Endothelial cell of hepatic sinusoid (primary cell): ENCODE results near the gene ATP11B.
"Not testable (repeated sequence)": the region's sequence is repeated elsewhere in the genome, so short reads cannot be mapped to it uniquely, and the experiment has no call there.

Experiments
- in situ Hi-C: cut with HindIII; loops from 2 replicates; pipeline ENCODE4 v1.10.0; 2017; ENCODE audit warnings: low sequenced_read_pairs

The ATP11B gene

DNA sequence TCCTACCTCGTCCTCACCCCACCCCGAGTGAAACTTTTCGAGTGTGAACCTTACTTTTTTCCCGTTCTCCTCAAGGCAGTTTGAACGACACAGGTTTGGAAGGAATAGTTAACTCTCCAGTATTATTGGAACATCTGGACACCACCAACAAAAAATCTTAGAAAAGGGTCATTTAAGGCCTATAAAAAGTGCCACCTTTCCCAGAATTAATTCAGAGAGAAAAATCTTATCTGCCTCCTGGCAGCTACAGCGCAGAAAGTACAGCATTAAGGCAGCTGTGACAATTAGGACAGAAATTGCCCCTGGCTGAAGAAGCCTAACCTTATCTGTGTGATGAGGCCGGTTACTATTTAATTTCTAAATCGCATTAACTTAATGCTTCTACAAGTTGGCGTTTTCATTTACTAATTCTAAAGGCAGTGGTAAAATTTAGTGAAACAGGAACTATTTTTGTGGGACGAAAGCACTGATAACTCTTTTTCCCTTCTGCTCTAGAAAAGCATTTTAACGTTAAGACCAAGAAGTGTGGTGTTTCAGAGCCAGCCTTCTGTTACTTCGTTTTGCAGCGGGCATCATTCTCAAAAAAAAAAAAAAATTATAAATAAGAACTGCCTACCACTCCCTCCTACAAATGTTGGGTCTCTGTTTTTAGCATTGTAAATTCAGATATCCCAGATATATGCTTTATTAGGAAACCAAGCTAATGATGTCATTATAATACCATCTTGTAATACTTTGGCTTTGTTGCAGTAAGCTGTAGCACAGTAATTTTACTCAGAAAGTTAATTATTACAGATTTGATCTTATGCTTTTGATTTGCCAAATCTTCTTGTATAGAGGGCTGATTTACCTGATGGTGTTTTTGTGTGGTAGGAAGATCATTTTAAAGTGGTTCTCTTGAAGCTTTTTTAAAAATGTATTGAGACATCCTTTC, 1.4 kb downstream of the ATP11B start:
- in situ Hi-C loops, result no loop called here

DNA sequence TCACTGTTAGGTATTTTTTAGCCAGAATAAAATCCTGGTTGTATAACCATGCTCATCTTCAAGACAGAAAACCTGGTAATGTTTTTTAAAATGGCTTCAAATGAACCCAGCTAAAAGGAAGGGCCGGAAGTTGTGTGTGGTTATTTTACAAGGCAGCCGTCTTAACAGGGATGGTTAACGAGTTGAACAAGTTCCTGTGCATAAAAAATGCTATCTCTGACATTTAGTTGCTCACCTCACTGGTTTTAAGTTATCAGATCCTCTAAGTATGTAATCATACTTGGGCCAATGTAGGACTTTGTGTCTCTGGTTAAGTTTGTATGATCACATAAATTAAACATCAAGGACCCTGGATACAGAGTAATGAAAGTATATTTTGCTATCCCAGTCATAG, 2.1 kb downstream of the ATP11B start:
- in situ Hi-C loops, result no loop called here

DNA sequence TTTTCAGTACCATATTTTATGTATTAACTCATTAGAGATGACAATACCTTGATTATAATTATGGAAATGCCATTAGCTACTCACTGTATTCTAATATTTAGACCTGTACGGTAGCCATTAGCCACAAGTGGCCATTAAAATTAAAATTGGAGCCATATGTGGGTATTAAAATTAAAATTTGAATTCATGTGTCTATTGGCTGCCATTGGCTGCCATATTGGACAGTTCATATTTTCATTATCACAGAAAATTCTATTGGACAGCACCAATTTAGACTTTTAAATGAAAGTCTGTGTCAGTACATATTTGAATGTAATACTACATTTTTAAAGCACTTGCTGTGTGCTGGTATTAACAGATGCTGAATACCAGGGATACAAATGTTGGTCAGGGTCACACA, 3.0 kb downstream of the ATP11B start:
- in situ Hi-C loops, result no loop called here

DNA sequence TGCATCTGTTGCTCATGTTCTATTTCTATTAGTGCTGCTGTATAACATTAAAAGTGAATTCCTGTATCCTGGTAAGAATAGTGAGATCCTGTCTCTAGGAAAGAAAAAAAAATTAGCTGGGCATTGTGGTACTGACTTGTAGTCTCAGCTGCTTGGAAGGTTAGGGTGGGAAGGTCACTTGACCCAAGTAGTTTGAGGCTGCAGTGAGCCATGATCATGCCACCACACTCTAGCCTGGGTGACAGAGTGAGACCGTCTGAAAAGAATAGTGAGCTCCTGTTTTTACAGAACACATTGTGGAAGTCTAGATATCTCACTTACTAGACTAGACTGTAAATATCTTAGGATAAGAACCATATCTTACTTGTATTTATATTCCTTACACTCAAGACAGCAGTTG, 4.6 kb downstream of the ATP11B start:
- in situ Hi-C loops, result no loop called here

DNA sequence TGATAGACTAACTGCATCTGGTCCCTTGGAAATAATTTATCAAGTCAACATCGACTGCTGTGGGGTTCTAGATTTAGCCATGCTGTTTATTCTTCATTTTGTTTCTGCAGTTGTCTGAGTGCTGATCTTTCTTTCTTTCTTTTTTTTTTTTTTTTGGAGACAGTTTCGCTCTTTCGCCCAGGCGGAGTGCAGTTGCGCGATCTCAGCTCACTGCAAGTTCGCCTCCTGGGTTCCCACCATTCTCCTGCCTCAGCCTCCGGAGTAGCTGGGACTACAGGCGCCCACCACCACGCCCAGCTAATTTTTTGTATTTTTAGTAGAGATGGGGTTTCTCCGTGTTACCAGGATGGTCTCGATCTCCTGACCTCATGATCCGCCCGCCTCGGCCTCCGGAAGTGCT, 5.8 kb downstream of the ATP11B start:
- in situ Hi-C loops, result not testable (repeated sequence)

DNA sequence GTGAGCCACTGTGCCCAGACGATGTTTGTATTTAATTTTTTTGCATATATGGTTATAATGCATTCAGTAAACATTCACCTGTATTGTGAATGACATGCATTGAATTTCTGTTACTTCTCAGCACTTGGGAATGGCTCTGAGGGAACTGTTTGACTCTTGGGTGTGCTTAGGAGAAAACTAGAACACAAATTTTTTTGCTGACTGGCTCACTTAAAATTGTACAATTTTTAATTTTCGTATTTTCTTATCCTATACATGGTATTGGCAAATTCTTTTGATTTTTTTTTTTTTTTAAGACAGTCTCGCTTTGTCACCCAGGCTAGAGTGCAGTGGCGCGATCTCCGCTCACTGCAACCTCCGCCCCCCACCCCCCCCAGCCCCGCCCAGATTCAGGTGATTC, 7.2 kb downstream of the ATP11B start:
- in situ Hi-C loops, result no loop called here

DNA sequence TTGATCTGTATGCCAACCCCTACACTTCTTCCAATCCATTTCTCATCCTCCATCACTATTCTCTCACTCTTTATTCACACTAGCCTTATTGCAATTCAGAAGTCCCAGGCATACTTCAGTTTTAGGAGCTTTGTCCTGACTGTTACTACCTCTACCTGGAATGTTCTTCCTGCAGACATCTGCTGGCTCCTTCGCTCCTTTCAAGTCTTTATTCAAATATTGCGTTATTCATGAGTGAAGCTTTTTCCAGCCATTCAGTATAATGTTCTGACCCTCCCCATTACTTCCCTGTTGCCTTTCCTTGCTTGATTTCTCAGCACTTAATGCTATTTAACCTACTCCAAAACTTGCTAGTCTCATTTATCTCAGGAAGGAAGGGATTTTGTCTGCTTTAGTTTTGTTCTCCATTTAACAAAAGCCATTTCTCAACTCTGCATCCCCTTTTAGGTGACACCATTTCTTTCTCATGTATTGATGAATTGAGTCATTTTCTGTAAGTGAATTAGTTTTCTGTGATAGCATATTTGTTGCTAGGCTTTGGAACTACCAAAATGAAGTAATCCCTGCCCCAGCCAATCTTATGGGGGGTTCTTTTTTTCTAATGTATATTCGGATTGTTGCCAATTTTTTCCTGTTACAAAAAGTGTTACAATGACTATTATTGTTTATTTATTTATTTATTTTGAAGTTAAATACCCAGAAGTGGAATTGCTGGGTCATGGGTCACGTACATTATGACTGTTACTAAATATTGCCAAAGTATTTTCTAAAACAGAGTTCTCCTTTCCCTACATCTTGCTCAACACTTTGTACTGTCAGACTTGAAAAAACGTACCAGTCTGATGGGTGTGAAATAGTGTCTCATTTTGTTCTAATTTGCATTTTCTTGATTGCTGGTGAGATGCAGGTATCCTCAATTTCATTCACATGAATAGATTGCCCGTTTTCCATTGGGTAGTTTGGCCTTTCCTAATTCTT, 9.4 kb downstream of the ATP11B start:
- in situ Hi-C loops, result no loop called here

DNA sequence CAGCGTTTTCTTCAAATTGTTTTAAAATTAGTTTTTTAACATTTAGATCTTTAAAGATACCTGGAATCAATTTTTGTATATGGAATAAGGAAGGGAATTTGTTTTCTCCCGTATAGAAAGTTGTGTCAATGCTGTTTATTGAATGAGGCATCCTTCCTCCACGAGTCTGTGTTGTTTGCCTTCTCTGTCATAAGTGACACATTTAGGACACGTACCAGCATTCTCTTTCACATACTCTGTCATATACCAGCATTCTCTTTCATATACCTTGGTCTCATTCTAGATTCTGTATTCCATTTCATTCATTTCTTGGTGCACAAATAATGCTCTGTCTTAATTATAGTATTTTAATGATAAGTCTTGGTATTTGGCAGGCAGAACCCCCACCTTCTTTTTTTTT, 10.3 kb downstream of the ATP11B start:
- in situ Hi-C loops, result no loop called here

DNA sequence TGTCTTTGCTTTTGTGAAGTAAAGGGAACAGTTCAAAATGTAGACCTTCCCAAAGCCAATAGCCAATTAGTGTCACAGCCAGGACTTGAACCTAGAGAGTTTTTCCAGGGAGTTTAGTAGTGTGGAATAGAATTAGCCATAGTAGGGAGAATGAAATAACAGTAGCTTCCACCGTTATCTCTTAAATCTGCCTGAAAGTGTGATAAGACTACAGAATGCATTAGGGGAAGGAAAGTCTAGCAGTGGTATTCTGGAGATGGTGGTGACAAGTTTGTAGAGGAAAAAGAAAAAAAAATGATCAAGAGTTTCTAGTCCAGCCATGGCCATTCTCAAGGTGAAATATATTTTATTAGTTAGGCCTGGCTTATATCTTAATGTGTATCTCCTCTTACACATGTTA, 13.8 kb downstream of the ATP11B start:
- in situ Hi-C loops, result no loop called here

DNA sequence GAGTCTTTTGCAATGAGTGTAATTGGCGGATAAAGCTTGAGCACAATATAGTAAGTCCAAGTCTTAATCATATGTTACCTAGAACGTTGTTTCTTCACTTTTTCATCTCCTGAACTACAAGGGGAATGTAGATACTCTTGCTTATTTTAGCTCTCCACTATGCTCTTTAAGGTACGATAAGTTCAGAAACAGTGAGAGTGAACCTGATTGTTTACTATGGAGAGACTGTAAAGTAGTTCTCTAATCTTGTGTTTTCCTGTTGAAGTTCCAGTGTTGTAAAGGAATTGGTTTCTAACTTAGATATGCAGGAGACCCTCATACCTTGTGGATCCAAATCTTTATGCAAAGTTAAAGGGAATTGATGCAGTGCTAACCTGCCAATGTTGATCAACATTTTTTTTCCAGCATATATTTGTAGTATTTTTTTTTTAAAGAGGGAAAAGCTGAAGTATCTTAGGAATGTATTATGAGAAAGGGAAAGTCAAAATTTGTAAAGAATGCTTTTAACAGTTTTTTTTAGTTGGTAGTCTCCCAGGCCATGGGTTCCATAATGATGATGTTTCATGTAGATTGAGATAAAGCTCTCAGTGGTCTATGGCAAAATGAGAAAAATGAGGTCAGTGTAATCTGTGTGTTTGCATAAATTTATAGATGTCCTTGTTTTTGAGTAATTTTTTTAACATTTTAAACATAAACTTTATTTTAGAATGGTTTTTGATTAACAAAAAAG, 14.9 kb downstream of the ATP11B start:
- in situ Hi-C loops, result no loop called here

DNA sequence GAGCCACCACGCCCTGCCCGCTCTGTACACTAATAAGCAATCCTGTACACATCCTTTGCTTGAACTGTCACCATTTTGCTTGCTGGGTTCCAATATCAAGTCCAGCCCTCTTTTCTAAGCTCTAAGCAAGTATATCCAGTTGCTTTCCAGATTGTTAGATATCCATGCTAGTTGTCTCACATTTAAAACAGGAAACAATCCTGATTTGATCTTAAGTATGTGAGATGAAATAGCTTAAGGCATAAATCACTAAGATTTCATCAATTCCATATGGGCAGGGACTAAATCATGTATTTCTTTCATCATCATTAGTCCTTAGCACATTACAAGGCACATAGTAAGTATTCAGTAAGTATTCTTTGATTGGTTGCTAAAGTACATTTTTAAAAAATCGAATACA, 16.2 kb downstream of the ATP11B start:
- in situ Hi-C loops, result no loop called here

DNA sequence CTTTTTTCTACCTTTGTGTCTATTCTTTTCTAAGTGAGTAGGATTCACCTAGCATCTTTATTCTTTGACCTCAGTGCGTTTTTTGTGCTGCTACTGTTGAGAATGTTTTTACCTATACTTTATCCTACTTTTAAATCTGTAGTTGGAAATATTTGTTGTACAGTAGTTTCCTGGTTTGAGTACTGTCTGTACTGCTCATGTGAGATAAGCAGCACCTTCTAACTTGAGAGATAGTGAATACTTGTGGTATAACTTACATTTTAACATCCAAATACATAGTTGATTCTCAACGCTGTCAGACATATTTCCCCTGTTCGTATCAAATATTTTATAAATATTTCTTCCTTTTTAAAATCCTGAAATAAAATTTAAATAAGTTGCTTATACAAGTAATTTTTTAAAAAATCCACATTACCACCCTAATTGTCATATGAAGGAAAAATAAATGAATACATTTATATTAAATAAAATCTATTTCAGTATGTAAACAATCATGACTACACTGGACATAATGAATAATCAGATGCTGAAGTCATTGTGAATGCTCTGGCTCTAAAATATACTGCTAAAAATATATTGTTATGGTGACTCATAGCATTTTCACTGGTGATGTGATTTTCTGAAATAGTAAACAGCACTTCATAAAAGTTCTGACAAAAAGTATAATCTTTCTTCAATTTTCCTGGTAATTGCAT, 17.4 kb downstream of the ATP11B start:
- in situ Hi-C loops, result no loop called here

DNA sequence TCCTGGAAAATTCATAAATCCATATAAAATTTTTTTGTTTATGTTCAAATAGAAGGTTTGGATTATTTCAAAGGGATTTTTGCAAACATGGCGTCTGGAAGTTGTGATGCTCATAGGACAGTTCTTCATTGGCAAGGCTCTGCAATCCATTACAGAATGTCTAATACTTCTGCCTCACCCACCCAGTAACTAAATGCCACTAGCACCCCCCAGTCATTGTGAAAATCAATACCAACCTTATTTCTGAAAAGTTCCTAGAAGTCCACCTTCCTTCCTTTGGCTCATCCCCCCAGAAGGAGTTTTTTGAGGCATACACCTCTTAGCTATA, 17.9 kb downstream of the ATP11B start:
- in situ Hi-C loops, result no loop called here

DNA sequence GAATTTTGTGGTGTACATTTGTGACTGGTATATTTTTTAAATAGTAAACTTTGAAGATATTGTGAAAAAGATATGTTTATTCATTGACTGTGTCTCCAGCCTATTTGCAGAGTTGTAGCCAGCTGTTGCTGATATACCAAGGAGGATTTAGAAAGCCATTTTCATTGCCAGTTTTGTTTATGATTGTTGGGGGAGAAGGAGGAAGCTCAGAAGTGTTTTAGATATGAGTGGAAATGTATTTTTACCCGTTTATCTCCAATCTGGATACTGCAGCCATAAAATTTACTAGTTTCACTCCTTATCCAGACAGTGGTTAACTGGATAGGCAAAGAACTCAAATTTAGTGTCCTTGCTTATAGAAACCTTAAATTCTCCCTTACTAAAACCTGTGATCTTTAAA, 18.8 kb downstream of the ATP11B start:
- in situ Hi-C loops, result no loop called here

DNA sequence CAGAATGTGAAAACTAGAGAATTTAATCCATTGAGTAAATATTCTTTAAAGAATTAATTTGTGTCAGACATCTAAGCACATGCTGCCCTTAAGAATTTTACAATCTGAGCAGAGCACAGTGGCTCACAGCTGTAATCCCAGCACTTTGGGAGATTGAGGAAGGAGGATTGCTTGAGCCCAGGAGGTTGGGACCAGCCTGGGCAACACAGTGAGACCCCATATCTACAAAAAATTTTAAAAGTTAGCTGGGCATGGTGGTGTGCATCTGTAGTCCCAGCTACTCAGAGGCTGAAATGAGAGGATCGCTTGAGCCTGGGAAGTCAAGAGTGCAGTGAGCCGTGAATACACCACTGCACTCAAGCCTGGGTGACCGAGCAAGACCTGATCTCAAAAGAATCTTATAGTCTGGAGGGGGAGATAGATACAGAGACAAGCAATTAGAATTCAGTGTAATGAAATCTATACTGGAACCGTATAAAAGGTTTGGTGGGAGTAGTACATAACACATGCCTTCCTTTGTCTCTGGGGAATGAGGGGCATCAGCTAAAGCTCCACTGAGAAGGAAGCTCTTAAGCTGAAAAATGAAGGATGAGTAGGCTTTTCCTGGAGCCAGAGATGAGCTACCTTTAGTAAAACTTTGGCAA, 21.2 kb downstream of the ATP11B start:
- in situ Hi-C loops, result no loop called here

DNA sequence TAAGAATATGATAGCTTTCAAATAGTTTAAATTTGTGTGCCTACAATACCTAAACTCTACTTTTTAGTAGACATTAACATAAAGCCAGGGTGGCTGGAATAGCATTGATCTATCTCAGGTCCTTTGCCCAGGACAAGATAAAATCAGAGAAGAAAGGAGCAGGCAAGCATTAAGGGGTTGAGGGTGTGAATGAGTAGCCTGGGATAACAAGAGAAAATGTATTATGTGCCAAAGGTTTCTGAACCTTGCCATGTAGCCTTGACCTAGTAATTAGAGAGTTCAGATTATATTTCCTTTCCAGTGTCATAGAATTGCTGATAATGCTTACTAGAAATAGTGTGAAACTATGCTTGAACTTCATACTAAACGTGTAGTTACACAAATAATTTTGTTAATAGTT, 22.9 kb downstream of the ATP11B start:
- in situ Hi-C loops, result no loop called here

DNA sequence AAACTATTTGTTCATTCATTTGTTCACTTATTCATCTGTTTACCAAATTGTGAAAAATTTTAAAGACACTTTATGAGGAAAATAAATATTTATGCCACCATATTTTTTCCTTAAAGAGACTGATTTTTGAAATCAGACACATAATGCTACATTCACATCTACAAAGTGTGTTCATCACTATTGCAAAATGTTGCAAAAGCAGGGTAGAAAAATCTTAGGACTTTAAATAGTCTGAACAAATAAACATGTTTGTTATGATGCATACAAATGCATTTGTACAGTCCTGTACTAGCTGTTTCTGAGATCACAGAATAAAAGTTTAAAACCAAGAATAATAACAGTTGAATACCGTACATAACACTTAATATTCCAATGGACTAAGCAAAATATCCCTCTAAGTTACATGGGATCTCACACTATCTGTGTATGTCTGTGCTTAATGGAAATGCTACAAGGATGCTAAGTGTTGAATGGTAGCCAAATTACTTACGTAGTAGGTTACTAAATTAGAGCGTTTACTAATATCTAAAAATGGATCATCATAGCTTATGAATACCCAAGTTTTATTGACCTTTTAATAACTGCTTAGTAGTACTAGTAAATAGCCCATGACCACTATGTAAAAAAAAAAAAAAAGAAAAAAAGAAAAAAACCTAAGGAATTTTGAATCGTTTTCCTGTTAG, 25.1 kb downstream of the ATP11B start:
- in situ Hi-C loops, result no loop called here

DNA sequence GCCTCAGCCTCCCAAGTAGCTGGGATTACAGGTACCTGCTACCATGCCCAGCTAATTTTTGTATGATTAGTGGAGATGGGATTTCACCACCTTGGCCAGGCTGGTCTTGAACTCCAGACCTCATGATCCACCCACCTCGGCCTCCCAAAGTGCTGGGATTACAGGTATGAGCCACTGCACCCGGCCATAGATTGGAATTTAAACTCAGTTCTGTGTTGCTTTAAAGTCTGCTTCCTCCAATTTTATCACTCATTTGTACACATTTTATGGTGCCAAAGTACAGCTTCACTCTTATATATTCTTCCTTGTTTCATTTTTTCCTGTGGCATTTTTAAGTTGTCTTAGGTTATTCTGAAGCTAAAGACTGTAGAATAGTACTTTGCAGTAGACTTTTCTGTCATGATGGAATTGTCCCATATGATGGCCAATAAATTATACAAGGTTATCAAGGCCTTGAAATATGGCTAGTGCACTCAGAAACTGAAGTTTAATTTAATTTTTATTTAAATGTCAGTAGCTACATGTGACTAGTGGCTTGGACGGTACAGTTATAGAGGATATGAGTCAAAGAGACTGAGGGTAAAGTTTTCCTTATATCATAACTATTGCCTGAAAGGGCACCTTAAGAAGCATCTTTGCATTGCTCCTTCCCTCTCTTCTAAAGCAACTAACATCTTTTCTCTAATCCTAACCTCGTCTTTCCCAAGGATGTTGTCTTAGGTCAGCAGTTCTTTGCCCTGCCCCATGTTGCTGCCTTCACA, 28.1 kb downstream of the ATP11B start:
- in situ Hi-C loops, result no loop called here

DNA sequence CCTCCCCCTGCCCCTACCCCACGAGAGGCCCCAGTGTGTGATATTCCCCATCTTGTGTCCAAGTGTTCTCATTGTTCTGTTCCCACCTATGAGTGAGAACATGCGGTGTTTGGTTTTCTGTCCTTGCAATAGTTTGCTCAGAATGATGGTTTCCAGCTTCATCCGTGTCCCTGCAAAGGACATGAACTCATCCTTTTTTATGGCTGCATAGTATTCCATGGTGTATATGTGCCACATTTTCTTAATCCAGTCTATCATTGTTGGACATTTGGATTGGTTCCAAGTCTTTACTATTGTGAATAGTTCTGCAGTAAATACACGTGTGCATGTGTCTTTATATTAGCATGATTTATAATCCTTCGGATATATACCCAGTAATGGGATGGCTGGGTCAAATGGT, 29.0 kb downstream of the ATP11B start:
- in situ Hi-C loops, result not testable (repeated sequence)
